SK-N-SH treated with all-trans-retinoic acid at 6 μM for 48 hours (cell line): ENCODE results near the gene TMEM45B.

Source experiments
- CSRNP3 ChIP-seq: fragments of 250-450 bp; sonication (Bioruptor Pico); IDR thresholded peaks from 2 replicates; pipeline ENCODE4 v1.5.1; 2021; ENCODE audit warnings: mild to moderate bottlenecking, moderate library complexity
- ISL1 ChIP-seq: fragments of 250-450 bp; sonication (Bioruptor Pico); IDR thresholded peaks from 2 replicates; pipeline ENCODE4 v2.1.2; 2022; ENCODE audit warnings: mild to moderate bottlenecking, moderate library complexity
- PATZ1 ChIP-seq: fragments of 250-450 bp; sonication (Bioruptor Pico); IDR thresholded peaks from 2 replicates; pipeline ENCODE4 v1.8.0; 2020; ENCODE audit warnings: mild to moderate bottlenecking, moderate library complexity, borderline replicate concordance
- POU6F1 ChIP-seq: fragments of 250-450 bp; sonication (Bioruptor Pico); IDR thresholded peaks from 2 replicates; pipeline ENCODE4 v1.8.0; 2021; ENCODE audit warnings: low read depth, mild to moderate bottlenecking, moderate library complexity, borderline replicate concordance
- ZC3H10 ChIP-seq: fragments of 250-450 bp; sonication (Bioruptor Pico); IDR thresholded peaks from 2 replicates; pipeline ENCODE4 v1.5.1; 2021; ENCODE audit warnings: mild to moderate bottlenecking, moderate library complexity
- ZFP30 ChIP-seq: fragments of 450-650 bp; formaldehyde crosslinking; IDR thresholded peaks from 2 replicates; pipeline ENCODE4 v1.5.0; 2022; ENCODE audit warnings: mild to moderate bottlenecking, moderate library complexity
- ZNF565 ChIP-seq: fragments of 450-650 bp; formaldehyde crosslinking; conservative IDR thresholded peaks from 2 replicates; pipeline ENCODE4 v1.5.0; 2020; ENCODE audit warnings: low read depth, mild to moderate bottlenecking, moderate library complexity
- ZNF70 ChIP-seq: fragments of 450-650 bp; formaldehyde crosslinking; IDR thresholded peaks from 2 replicates; pipeline ENCODE4 v1.5.0; 2020; ENCODE audit warnings: mild to moderate bottlenecking, moderate library complexity

GRCh38 chr11:129849447-129850130 is 33.9 kb downstream of the TMEM45B start:
- no peak for TF ChIP-seq CSRNP3 (CRISPR knock-in tag)
- TF ChIP-seq PATZ1: no peak
- no peak for TF ChIP-seq ZFP30 (CRISPR knock-in tag)
- TF ChIP-seq POU6F1: no peak
- no peak for TF ChIP-seq ZC3H10 (CRISPR knock-in tag)
- TF ChIP-seq ZNF70 (CRISPR knock-in tag): no peak
- no peak for TF ChIP-seq ISL1 (CRISPR knock-in tag)
- TF ChIP-seq ZNF565: no peak
